GM12874 (cell line): ENCODE measurements around the gene DEFB114.

ENCODE experiments used
- TF ChIP-seq, protein P1 (sequence below): IDR thresholded peaks from 2 replicates; pipeline ENCODE4 v1.5.1; 2011; ENCODE audit warnings: low read depth, mild to moderate bottlenecking, control low read depth, low read length, moderate library complexity; ENCODE audit not compliant: insufficient read depth

Gene DEFB114, protein sequence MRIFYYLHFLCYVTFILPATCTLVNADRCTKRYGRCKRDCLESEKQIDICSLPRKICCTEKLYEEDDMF

DNA sequence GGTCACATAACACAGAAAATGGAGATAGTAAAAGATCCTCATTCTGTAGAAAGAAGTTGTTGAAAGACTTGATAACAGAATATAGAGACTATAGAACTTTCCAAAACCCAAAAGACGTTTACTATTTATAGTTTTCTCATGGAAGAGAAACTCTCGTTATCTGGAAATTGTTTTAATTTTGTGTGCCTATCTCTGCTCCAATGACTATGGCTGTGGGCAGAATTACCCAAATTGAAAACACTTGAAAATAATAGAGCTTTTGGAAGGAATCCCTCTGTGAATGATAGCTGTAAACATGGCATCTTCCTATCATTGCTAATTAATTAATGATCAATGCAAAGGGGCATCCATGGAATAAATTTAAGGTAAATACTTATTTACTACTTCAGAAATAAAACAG, at the start of gene DEFB114:
TSS of gene DEFB114 (minus strand) at position 101 of the 400 bp plus-strand sequence. CDS start at position 42, 59 bp downstream.
- TF ChIP-seq, protein P1, sequence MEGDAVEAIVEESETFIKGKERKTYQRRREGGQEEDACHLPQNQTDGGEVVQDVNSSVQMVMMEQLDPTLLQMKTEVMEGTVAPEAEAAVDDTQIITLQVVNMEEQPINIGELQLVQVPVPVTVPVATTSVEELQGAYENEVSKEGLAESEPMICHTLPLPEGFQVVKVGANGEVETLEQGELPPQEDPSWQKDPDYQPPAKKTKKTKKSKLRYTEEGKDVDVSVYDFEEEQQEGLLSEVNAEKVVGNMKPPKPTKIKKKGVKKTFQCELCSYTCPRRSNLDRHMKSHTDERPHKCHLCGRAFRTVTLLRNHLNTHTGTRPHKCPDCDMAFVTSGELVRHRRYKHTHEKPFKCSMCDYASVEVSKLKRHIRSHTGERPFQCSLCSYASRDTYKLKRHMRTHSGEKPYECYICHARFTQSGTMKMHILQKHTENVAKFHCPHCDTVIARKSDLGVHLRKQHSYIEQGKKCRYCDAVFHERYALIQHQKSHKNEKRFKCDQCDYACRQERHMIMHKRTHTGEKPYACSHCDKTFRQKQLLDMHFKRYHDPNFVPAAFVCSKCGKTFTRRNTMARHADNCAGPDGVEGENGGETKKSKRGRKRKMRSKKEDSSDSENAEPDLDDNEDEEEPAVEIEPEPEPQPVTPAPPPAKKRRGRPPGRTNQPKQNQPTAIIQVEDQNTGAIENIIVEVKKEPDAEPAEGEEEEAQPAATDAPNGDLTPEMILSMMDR, result no peak

DNA sequence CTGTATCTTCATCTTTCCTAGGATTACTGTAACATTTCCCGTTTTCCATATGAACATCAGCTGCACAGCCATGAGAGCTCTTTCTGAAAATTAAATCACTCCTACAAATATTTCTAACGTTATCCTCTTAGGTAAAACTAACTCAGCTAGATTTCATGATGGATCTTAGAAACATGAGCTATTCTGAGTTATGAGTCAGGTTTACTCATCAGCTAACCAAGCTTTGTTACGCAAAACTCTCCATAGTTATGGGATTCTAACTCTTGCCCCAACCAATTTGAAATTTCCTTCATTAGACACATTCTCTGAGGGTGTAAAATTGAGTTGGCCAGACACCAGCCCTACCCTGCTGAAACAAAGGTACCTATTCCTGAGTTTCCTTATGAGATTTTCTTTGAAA, 43.9 kb upstream of the DEFB114 start:
- TF ChIP-seq, protein P1, result no peak

DNA sequence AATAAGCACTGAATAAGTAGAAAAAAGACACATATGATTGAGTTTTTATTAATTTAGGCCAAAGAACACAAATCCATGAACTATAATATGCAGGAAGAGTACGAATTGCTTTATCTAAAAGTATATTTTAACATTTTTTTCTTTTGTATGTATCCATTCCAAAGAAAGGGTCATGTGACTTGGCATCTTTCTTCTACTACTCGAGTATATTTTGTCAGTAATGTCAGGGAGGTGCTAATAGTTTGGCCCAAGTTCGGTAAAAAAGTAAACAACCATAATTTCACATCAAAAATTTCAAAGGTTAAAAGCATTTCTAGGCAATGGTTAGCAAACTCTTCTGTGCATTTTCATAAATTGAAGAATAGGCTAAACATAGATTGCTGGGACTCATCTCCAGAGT, 39.2 kb upstream of the DEFB114 start:
- TF ChIP-seq, protein P1, result no peak

DNA sequence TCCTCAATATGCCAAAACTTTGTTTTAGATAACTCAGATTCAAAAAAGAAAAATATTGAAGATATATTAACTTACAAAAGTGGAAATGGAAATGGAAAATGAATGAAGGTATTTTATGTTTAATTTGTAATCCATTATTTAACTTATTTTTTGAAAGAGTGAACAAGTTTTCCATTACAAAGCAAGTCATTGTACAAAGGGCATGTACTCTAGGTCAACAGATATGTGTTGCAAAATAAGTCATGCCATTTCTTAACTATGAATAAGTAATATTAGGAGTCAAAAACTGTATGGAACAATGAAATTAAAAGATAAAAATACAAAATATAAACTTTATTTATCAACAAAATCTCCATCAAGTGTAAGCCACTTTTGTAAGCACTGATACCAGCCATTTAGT, 31.3 kb upstream of the DEFB114 start:
- TF ChIP-seq, protein P1, result no peak

DNA sequence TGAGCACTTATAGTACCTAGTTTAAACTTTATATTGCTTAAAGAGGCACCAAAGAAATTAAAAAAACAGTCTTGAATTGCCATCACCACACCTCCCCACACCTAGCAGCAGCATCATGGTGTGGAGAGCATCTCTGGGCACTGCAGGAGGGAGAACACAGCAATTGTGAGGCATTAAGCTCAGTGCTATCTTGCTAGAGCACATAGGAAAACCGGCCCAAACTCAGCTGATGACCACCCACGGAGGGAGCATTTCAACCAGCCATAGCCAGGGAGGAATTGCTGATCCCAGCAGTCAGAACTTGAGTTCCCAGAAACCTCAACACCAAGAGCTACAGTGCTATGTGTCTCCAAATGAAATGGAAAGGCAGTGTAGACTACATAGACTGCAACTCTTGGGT, 24.9 kb upstream of the DEFB114 start:
- TF ChIP-seq, protein P1, result no peak

DNA sequence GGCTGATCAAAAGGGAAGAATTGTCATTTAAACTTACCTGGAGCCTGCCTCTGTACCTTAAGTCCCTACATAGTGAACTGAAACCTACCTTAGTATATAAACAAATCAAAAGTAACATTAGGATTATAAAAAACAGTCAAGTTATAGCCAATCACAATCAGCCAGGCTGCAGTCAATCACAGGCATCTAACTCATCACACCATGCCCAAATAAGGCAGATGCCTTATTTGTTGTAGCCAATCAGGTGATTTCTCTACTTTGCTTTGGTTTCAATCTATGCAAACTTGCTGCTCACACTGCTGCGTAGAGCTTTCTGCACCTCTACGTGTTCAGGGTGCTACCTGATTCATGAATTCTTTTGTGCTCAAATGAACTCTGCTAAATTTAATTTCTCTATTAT, 23.8 kb upstream of the DEFB114 start:
- TF ChIP-seq, protein P1, result no peak

DNA sequence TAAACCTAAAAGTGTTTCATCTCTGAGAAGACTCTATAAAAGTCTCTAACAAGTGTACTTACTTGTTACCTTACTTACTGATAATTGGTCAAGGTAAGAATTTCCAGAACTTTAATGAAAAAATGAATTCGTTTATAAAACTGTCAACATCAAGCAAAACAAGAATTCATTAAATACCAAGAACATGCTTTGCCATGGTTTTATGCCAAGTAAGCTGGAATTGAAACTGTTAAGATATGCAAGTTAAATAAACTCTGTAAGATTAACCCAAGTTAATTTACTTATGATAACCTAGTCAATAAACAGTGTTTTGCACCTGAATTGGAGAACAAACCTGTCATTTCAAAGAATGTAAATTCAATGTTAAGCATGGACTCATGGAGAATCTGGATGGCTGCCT, 22.6 kb upstream of the DEFB114 start:
- TF ChIP-seq, protein P1, result no peak
